Ishikawa (cell line): ENCODE data around the gene G6PD.

Experiments used
- CEBPB ChIP-seq: IDR thresholded peaks from 2 replicates; pipeline ENCODE4 v1.6.1; 2012
- CREB1 ChIP-seq: IDR thresholded peaks from 2 replicates; pipeline ENCODE4 v1.6.1; 2012; ENCODE audit warnings: low read depth
- EGR1 ChIP-seq: IDR thresholded peaks from 2 replicates; pipeline ENCODE4 v1.6.1; 2012
- EP300 ChIP-seq: IDR thresholded peaks from 2 replicates; pipeline ENCODE4 v1.6.1; 2012; ENCODE audit warnings: borderline replicate concordance
- FOXM1 ChIP-seq: IDR thresholded peaks from 2 replicates; pipeline ENCODE4 v1.6.1; 2012; ENCODE audit warnings: low read depth, borderline replicate concordance
- NFIC ChIP-seq: IDR thresholded peaks from 2 replicates; pipeline ENCODE4 v1.6.1; 2012
- RAD21 ChIP-seq: IDR thresholded peaks from 2 replicates; pipeline ENCODE4 v1.6.1; 2012; ENCODE audit warnings: low read depth
- TAF1 ChIP-seq: IDR thresholded peaks from 2 replicates; pipeline ENCODE4 v1.6.1; 2012; ENCODE audit warnings: low read depth, mild to moderate bottlenecking
- TEAD4 ChIP-seq: IDR thresholded peaks from 2 replicates; pipeline ENCODE4 v1.6.1; 2012
- ZBTB7A ChIP-seq: IDR thresholded peaks from 2 replicates; pipeline ENCODE4 v1.6.1; 2012; ENCODE audit warnings: low read depth
- TF ChIP-seq, protein P1 (sequence below): IDR thresholded peaks from 2 replicates; pipeline ENCODE4 v1.6.1; 2012
- TF ChIP-seq, protein P2 (sequence below): IDR thresholded peaks from 2 replicates; pipeline ENCODE4 v1.6.1; 2012; ENCODE audit warnings: low read depth, mild to moderate bottlenecking
- TF ChIP-seq, protein P3 (sequence below): IDR thresholded peaks from 2 replicates; pipeline ENCODE4 v1.6.1; 2012

DNA sequence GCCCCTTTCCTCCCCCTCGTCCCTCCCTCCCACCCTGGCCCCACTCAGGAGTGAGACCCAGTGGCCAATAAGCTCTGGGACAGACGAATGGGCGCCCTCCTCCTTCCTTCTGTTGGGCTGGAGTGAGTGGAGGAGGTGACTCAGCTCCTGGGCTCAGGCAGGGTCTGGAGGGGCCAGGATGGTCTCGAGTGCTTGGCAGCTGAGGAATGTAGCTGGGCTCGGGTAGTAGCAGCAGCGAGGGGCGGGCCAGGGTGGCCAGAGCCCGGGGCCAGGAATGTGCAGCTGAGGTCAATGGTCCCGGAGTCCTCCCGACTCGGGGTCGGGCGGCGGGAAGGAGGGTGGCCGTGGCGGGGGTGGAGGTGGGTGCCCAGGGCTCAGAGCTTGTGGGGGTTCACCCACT lies 15.0 kb downstream of the G6PD start:
- TF ChIP-seq EP300 (no peak), RAD21 (no peak), TAF1 (no peak), ZBTB7A (no peak), NFIC (no peak), TEAD4 (no peak), FOXM1 (no peak), CREB1 (no peak), CEBPB (no peak), EGR1 (no peak)
- TF ChIP-seq, protein P1, sequence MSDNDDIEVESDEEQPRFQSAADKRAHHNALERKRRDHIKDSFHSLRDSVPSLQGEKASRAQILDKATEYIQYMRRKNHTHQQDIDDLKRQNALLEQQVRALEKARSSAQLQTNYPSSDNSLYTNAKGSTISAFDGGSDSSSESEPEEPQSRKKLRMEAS: no peak
- TF ChIP-seq, protein P2, sequence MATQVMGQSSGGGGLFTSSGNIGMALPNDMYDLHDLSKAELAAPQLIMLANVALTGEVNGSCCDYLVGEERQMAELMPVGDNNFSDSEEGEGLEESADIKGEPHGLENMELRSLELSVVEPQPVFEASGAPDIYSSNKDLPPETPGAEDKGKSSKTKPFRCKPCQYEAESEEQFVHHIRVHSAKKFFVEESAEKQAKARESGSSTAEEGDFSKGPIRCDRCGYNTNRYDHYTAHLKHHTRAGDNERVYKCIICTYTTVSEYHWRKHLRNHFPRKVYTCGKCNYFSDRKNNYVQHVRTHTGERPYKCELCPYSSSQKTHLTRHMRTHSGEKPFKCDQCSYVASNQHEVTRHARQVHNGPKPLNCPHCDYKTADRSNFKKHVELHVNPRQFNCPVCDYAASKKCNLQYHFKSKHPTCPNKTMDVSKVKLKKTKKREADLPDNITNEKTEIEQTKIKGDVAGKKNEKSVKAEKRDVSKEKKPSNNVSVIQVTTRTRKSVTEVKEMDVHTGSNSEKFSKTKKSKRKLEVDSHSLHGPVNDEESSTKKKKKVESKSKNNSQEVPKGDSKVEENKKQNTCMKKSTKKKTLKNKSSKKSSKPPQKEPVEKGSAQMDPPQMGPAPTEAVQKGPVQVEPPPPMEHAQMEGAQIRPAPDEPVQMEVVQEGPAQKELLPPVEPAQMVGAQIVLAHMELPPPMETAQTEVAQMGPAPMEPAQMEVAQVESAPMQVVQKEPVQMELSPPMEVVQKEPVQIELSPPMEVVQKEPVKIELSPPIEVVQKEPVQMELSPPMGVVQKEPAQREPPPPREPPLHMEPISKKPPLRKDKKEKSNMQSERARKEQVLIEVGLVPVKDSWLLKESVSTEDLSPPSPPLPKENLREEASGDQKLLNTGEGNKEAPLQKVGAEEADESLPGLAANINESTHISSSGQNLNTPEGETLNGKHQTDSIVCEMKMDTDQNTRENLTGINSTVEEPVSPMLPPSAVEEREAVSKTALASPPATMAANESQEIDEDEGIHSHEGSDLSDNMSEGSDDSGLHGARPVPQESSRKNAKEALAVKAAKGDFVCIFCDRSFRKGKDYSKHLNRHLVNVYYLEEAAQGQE: no peak
- TF ChIP-seq, protein P3, sequence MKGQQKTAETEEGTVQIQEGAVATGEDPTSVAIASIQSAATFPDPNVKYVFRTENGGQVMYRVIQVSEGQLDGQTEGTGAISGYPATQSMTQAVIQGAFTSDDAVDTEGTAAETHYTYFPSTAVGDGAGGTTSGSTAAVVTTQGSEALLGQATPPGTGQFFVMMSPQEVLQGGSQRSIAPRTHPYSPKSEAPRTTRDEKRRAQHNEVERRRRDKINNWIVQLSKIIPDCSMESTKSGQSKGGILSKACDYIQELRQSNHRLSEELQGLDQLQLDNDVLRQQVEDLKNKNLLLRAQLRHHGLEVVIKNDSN: no peak
